GM19043 (cell line): ENCODE data around the gene RNASE11.
"Not testable (repeated sequence)": the region's sequence is repeated elsewhere in the genome, so short reads cannot be mapped to it uniquely, and the experiment has no call there.

Experiments
- ATAC-seq: cut with Tn5 transposase; IDR thresholded peaks from one replicate; pipeline ENCODE4 v1.9.1; 2021; ENCODE audit warnings: low read depth; ENCODE audit not compliant: unreplicated experiment

Gene RNASE11

DNA sequence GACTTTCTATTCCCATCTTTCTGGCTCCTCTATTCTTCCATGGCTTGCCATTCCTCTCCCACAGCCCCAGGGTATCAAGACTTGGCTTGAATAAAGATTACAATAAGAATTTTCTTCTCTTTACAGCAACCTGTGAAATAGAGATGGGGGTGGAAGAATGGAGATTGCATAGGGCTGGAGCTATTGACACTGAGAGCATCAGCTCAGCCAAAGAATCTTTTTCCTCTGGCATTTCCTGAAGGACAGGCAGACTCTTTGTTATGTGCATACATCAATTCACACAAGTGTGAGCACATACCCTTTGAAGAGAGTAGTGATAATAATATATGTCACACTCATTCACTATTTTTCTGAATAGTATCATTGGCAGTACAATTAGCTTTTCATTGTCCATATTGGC lies 4.7 kb downstream of the RNASE11 start:
- no peak for ATAC-seq

GRCh38 chr14:20580242-20580641 lies 7.6 kb downstream of the RNASE11 start:
- ATAC-seq: no peak

DNA sequence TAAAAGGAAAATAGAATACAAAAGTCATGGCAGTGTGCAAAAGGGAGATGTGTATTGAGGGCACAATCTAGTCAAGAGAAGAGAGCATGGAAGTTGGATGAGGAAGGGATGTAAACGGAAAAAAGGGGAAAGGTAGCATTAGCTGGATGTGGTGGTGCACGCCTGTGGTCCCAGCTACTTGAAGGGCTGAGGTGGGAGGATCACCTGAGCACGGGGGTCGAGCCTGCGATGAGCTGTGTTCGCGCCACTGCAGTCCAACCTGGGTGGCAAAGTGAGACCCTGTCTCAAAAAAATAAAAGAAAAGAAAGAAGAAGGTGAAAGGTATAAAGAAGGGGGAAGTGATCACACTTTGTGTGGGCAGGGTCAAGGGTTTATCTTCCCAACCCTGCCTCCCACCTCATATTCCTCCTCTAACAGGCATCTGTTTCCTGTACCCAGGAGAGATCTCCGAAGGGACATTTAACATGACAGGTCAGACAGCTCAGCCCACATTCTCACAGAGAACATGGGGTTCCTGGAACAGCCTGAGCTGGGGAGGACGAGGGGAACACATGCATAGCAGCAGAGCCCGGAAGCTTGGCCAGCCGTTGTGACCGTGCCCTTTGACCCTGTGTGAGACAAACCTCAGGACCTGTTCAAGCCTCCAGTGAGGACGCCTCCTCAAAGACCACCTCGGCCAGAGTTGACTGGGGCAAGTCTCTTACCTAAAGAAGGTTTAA lies 8.9 kb downstream of the RNASE11 start:
- ATAC-seq: no peak

- ATAC-seq: no peak
Measured at GRCh38 chr14:20578325-20578724, 9.5 kb downstream of the RNASE11 start.

DNA sequence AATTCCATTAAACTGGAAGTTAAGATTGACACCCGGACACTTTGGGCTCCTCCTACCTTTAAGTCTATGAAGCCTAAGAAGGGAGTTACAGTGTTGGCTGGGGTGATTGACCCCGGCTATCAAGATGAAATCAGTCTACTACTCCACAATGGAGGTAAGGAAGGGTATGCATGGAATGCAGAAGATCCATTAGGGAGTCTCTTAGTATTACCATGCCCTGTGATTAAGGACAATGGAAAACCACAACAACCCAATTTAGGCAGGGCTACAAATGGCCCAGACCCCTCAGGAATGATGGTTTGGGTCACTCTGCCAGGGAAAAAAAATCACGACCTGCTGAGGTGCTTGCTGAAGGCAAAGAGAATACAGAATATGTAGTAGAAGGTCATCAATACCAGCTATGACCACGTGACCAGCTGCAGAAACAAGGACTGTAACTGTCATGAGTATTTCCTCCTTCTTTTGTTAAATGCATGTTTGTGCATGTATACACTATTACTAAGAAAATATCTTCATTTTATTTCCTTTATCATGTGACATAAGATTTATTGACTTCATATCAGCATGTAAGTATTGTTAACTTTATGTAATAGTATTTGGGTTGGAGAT lies 15.3 kb downstream of the RNASE11 start:
- ATAC-seq: not testable (repeated sequence)

DNA sequence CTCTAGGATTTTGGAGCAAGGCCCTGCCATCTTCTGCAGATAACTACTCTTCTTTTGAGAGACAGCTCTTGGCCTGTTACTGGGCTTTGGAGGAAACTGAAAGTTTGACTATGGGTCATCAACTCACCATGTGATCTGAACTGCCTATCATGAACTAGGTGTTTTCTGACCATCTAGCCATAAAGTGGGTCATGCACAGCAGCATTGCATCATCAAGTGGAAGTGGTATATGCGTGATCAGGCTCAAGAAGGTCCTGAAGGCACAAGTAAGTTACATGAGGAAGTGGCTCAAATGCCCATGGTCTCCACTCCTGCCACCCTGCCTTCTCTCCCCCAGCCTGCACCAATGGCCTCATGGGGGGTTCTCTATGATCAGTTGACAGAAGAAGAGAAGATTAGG lies 17.1 kb downstream of the RNASE11 start:
- not testable (repeated sequence) for ATAC-seq

DNA sequence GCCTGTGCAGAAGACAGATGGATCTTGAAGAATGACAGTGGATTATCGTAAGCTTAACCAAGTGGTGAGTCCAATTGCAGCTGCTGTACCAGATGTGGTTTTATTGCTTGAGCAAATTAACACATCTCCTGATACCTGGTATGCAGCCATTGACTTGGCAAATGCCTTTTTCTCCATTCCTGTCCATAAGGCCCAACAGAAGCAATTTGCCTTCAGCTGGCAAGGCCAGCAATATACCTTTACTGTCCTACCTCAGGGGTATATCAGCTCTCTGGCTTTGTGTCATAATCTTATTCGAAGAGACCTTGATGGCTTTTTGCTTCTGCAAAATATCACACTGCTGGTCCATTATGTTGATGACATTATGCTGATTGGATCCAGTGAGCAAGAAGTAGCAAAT lies 17.9 kb downstream of the RNASE11 start:
- ATAC-seq: not testable (repeated sequence)

- no peak for ATAC-seq
Measured at GRCh38 chr14:20569066-20569465, 18.7 kb downstream of the RNASE11 start.

DNA sequence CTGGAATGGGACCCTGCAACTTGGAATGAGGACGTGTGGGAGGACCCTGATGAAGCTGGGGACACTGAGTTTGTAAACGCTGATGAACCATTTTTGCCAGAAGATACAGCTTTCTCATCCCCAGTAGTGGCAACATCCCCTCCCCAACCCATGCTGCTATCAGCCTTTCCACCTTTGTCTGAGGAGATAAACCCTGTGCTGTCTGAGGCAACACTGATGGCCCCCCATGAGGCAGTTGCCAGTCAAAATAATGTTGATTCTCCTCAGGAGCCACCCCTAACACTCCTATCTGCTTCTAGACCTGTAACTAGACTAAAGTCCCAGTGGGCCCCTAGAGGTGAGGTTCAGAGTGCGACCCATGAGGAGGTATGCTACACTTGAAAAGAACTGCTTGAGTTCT lies 19.4 kb downstream of the RNASE11 start:
- ATAC-seq: no peak

DNA sequence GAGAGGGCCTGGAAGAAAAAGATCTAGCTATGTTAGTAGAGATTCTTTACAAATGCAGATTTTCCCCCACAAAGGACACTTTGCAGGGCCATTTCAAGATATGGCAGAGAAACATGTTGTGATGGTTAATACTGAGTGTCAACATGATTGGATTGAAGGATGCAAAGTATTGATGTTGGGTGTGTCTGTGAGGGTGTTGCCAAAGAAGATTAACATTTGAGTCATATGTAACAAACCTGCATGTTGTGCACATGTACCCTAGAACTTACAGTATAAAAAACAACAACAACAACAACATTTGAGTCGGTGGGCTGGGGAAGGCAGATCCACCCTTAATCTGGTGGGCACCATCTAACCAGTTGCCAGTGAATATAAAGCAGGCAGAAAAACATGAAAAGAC lies 20.6 kb downstream of the RNASE11 start:
- ATAC-seq: not testable (repeated sequence)

GRCh38 chr14:20564501-20564997 lies 23.3 kb downstream of the RNASE11 start:
- no peak for ATAC-seq

- ATAC-seq: no peak
Measured at GRCh38 chr14:20563971-20564370, 23.8 kb downstream of the RNASE11 start.

GRCh38 chr14:20560961-20561360 lies 26.8 kb downstream of the RNASE11 start, which contains the start of gene RNASE9:
Gene RNASE9, minus strand, starts transcription at chr14:20561047.
- ATAC-seq: no peak

DNA sequence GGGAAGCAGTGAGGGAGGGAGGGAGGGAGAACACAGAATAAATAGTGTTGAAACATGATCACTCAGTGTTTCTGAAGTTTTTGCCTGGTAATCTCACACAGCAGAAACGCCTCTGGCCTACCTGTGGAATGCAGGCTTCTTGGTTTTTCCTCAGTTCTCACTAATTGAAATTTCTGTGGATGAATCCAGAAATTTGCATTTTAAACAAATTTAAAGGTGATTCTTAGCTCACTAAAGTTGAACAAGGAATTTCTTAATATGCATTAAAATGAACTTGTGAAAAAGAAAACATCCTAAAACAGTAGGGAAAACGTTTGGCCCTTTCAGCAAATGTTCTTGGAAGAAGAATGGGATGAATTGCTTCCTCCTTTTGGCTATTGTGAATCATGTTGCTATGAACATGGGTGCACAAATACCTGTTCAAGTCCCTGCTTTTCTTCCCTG lies 28.3 kb downstream of the RNASE11 start:
- no peak for ATAC-seq

DNA sequence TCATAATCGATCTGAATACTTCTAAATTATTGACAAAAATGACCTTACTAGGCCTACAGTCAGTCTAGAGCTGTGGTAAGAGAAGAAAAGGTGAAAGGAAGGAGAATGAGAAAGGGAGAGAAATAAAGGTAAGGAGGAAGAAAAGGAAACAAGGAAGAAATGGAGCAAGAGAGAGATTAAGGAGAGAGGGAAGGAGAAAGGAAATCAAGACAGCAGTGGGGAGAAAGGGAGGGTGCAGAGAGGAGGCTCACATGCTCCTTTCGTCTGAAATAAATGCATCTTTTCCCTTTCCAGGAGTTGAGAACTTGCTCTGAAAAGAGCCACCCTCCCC lies 30.6 kb downstream of the RNASE11 start:
- ATAC-seq: no peak

DNA sequence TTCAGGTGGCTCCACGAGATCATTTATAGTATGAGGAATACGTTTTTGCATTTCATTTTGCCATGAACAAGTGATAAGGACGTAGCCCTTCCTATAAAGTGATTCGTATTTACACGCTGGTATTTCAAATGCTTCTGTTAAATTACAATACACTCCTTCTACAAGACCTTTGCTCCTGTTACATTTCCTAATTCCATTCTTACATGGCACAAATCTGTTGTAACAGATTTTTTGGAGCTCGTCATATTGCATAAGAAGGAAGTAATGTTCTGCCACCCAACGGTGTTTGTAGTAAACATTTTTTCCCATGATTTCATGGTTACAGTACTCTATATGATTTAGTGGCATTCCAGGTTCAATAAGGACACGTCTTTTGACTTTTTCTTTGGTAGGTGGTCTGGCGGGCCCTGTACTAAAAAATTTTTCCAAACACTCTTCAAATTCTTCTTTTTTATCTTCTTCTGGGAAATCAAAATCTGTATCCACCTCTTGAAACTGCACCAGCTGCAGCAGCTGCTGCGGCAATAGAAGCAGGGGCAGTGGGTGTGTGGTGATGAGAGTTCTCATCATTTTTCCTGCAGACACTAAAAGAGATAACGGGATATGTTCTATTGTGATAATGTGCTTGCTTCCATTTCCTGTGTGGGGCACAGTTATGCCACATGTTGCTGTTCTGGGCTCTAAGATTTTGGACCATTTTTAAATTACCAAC lies 31.1 kb downstream of the RNASE11 start:
- no peak for ATAC-seq

DNA sequence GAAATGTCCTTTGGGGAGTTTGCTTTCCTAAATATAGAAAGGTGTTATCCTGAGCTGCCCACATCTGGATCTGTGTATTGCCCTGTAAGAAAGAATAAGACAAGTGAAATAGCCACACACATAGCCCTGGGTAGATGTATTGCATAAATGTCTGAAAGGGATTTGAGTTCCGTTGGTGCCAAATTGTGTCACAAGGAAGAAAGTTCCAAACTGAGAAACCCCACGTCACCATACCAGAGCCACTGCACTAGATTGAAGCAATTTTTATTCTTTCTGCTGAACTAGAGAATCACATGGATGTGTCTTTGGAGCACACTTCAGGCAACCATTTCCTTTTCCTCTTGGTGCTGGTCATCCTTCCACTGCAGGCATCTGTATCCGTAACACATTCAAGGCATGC lies 32.0 kb downstream of the RNASE11 start:
- ATAC-seq: no peak

DNA sequence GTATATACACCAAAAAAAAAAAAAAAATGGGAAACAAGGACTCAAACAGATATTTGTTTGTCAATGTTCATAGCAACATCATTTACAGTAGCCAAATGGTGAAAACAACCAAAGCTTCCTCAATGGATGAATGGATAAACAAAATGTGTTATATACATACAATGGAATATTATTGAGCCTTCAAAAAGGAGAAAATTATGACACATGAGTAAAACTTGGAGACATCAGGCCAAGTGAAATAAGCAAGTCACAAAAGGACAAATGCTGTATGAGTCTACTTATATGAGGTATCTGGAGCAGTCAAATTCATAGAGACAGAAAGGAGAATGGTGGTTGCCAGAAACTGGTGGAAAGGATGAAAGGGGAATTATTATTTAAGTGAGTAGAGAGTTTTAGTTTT lies 34.8 kb downstream of the RNASE11 start:
- ATAC-seq: no peak

- ATAC-seq: no peak
Measured at GRCh38 chr14:20551606-20552005, 36.2 kb downstream of the RNASE11 start.

DNA sequence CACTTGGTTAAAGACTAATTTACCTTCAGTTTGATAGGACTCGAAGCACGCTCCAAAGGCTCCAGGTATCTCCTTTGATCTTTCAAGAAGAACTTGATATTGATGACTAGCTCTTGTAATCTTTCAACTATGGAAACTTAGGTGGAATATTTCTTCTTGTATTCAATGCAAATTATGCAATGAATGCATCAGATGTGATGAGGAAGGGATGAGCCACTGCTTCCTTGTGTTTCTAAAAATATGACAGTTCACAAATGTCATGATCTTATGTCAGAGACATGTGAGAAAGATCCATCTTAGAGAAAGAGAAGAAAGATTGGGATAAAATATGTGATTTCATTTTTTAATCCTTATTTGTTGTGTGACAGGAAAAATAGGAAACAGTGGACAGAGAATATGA lies 36.9 kb downstream of the RNASE11 start:
- ATAC-seq: no peak

DNA sequence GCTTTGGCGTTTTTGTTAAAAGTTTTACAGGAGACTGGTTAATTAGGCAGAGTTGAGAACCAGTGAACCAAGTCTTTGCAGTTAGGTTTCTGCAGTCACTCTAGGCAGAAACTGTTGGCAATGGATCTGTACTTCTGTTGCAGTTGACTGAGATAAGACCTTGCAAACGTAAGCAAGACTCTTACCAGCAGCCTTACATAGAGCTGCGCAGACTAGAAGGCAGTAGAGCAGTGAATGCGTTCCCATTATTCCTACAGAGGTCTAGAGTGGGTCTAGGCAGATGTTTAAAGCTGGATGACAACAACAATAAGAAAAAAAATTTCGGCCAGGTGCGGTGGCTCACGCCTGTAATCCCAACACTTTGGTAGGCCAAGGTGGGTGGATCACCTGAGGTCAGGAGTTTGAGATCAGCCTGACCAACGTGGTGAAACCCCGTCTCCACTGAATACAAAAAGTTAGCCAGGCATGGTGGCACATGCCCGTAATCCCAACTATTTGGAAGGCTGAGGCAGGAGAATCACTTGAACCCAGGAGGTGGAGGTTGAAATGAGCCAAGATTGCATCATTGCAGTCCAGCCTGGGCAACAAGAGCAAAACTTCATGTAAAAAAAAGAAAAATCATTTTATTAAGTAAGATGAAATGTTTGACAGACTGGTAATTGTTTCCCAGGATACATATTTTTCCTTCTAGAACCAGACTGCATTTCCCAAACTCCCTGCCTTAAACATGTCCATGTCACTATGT lies 39.2 kb downstream of the RNASE11 start:
- no peak for ATAC-seq
